Measurements from ENCODE around the gene BCL2L2.

GRCh38 chr14:23348297-23348655, 41.6 kb downstream of the BCL2L2 start:
- TF ChIP-seq CTCF (conservative IDR thresholded peaks at IDR 0.05; ENCODE audit: low read depth, low read length) (no peak), EZH2 (IDR thresholded peaks at IDR 0.05; ENCODE audit: low read length, unreplicated experiment) (no peak), EZH2phosphoT487 (IDR thresholded peaks at IDR 0.05; ENCODE audit: borderline replicate concordance, low read length) (no peak)
